ENCODE results near the gene IRF2BP1.

DNA sequence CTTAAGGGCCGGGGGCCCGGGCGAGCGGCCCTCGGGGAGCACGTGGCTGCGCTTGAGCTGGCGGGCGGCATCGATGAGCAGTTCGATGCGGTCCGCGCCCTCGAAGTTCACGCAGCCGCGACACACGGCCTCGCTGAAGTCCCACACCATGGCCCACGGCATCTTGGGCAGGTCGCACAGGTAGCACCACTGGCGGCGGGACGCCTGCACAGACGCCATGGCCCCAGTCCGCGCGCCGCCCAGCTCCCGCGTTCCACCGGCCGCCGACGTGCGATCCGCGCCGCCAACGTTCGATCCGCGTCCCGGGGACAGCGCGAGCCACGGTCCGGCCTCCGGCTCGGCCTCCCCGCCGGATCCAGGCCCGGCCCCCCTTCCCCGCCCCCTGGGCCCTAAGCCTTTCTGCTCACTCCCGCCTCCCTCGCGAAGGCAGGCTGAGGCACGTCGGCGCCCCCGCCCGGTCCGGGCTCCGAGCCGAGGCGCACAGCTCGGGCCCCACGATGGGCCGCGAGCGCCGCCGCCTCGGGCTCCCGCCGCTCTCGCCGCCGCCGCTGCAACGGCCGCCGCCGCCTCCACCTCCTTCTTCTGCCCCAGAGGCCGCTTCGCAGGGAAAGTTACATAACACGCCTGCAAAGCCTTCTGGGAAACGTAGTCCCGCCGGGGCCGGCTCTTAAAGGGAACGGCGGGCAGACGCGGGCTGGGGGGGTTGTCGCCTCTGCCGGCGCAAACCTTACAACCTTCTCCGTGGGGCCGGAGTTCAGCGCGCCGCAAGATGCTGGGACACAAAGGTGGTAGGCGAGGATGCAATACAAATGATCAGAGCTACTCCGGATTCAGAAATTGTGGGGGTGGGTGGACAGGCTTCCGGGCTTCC, at the start of gene IRF2BP1:
- TF ChIP-seq TAF1 (IDR thresholded peaks at IDR 0.05; ENCODE audit: borderline replicate concordance, insufficient read depth, low read length) (peak; percentile 50; the same call in 1 of the 2 replicates), POLR2AphosphoS5 (IDR thresholded peaks at IDR 0.05; ENCODE audit: low read depth, low read length) (peak; percentile 18; the same call in 1 of the 2 replicates), SIN3A (IDR thresholded peaks at IDR 0.05; ENCODE audit: borderline replicate concordance, insufficient read depth, low read length) (0 out of 2 replicates have a peak, but pooled peaks have one; percentile 73), FOXP2 (optimal IDR thresholded peaks at IDR 0.05; ENCODE audit: borderline replicate concordance, extremely low read depth, extremely low read length, insufficient read depth) (no peak)
- TF ChIP-seq, protein P1, sequence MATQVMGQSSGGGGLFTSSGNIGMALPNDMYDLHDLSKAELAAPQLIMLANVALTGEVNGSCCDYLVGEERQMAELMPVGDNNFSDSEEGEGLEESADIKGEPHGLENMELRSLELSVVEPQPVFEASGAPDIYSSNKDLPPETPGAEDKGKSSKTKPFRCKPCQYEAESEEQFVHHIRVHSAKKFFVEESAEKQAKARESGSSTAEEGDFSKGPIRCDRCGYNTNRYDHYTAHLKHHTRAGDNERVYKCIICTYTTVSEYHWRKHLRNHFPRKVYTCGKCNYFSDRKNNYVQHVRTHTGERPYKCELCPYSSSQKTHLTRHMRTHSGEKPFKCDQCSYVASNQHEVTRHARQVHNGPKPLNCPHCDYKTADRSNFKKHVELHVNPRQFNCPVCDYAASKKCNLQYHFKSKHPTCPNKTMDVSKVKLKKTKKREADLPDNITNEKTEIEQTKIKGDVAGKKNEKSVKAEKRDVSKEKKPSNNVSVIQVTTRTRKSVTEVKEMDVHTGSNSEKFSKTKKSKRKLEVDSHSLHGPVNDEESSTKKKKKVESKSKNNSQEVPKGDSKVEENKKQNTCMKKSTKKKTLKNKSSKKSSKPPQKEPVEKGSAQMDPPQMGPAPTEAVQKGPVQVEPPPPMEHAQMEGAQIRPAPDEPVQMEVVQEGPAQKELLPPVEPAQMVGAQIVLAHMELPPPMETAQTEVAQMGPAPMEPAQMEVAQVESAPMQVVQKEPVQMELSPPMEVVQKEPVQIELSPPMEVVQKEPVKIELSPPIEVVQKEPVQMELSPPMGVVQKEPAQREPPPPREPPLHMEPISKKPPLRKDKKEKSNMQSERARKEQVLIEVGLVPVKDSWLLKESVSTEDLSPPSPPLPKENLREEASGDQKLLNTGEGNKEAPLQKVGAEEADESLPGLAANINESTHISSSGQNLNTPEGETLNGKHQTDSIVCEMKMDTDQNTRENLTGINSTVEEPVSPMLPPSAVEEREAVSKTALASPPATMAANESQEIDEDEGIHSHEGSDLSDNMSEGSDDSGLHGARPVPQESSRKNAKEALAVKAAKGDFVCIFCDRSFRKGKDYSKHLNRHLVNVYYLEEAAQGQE (IDR thresholded peaks at IDR 0.05; ENCODE audit: insufficient read depth in 1 of 2, low read depth in 2 of 2, low read length in 2 of 2) = no peak
